ENCODE data around the gene HNMT. TPM values are rescaled to one million over a fixed set of nuclear protein-coding genes. Genes with fewer than 3 reads are reported as not detected.

The HNMT gene
- total and polyA plus RNA-seq, 2 of the 13 experiments (the other 11 are each of a cell fraction or from before 2014, with no cell fraction given): 279 to 309 TPM

GRCh38 chr2:137968477-137969417, 4.5 kb downstream of the HNMT start (continued):
- TF ChIP-seq HMG20B (CRISPR knock-in tag; conservative IDR thresholded peaks at IDR 0.05): no peak
- peak; percentile 51; the same call in 1 of the 2 replicates for TF ChIP-seq HNRNPUL1 (IDR thresholded peaks at IDR 0.05; ENCODE audit: low read depth, low read length)
- TF ChIP-seq ZNF703 (CRISPR knock-in tag; IDR thresholded peaks at IDR 0.05; ENCODE audit: borderline replicate concordance): no peak
- peak; percentile 75 for TF ChIP-seq THAP11 (CRISPR knock-in tag; IDR thresholded peaks at IDR 0.05)
- TF ChIP-seq LCORL (IDR thresholded peaks at IDR 0.05): no peak; the same call in 1 of the 2 replicates
- peak; percentile 74; the same call in 1 of the 2 replicates for TF ChIP-seq LCORL (CRISPR knock-in tag; IDR thresholded peaks at IDR 0.05)
- no peak for TF ChIP-seq ZBED4 (CRISPR knock-in tag; IDR thresholded peaks at IDR 0.05; ENCODE audit: borderline replicate concordance)
- no peak for TF ChIP-seq ZSCAN21 (CRISPR knock-in tag; IDR thresholded peaks at IDR 0.05; ENCODE audit: borderline replicate concordance)
- peak; percentile 42; the same call in 1 of the 2 replicates for TF ChIP-seq HDAC1 (CRISPR knock-in tag; IDR thresholded peaks at IDR 0.05)
- no peak for TF ChIP-seq XRCC5 (optimal IDR thresholded peaks at IDR 0.05; ENCODE audit: low read length)
- TF ChIP-seq ZMAT3 (CRISPR knock-in tag; conservative IDR thresholded peaks at IDR 0.05): no peak; the same call in 1 of the 2 replicates
- 0 out of 2 replicates have a peak, but pooled peaks have one; percentile 23 for TF ChIP-seq ZNF607 (CRISPR knock-in tag; IDR thresholded peaks at IDR 0.05; ENCODE audit: borderline replicate concordance)
- no peak for TF ChIP-seq PRPF4 (IDR thresholded peaks at IDR 0.05; ENCODE audit: low read depth, low read length, poor library complexity, severe bottlenecking)
- no peak for TF ChIP-seq ZBTB1 (CRISPR knock-in tag; IDR thresholded peaks at IDR 0.05; ENCODE audit: borderline replicate concordance)
- no peak for TF ChIP-seq ZNF512 (CRISPR knock-in tag; IDR thresholded peaks at IDR 0.05)
- TF ChIP-seq AHDC1 (CRISPR knock-in tag; IDR thresholded peaks at IDR 0.05; ENCODE audit: borderline replicate concordance): no peak; the same call in 1 of the 2 replicates
- TF ChIP-seq ZNF160 (CRISPR knock-in tag; IDR thresholded peaks at IDR 0.05): no peak

Measured in HepG2 (cell line).